SU-DHL-6 (cell line): ENCODE data around the gene SDK2.

ENCODE experiments used
- EZH2phosphoT487 ChIP-seq: fragments of 200-600 bp; sonication (generic), shearing (Covaris generic); conservative IDR thresholded peaks from 2 replicates; pipeline ENCODE4 v1.6.1; 2018; ENCODE audit warnings: mild to moderate bottlenecking, antibody characterized with exemption, low read length, moderate library complexity, mixed read lengths
- TF ChIP-seq, protein P1 (sequence below): fragments of 200-600 bp; sonication (generic); IDR thresholded peaks from one replicate; pipeline ENCODE4 v1.5.1; 2017; ENCODE audit warnings: antibody characterized with exemption, mild to moderate bottlenecking, low read length, moderate library complexity; ENCODE audit not compliant: insufficient read depth, poor library complexity, severe bottlenecking

- TF ChIP-seq, protein P1, sequence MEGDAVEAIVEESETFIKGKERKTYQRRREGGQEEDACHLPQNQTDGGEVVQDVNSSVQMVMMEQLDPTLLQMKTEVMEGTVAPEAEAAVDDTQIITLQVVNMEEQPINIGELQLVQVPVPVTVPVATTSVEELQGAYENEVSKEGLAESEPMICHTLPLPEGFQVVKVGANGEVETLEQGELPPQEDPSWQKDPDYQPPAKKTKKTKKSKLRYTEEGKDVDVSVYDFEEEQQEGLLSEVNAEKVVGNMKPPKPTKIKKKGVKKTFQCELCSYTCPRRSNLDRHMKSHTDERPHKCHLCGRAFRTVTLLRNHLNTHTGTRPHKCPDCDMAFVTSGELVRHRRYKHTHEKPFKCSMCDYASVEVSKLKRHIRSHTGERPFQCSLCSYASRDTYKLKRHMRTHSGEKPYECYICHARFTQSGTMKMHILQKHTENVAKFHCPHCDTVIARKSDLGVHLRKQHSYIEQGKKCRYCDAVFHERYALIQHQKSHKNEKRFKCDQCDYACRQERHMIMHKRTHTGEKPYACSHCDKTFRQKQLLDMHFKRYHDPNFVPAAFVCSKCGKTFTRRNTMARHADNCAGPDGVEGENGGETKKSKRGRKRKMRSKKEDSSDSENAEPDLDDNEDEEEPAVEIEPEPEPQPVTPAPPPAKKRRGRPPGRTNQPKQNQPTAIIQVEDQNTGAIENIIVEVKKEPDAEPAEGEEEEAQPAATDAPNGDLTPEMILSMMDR: no peak
- no peak for TF ChIP-seq EZH2phosphoT487
These were observed 39.9 kb upstream of the SDK2 start for GRCh38 chr17:73684183-73684582.
